ENCODE data around the gene NOX4.

- no peak for TF ChIP-seq CTCF (IDR thresholded peaks at IDR 0.05)
- no peak for TF ChIP-seq POLR2AphosphoS5 (IDR thresholded peaks at IDR 0.05)
These were observed 38.4 kb downstream of the NOX4 start for GRCh38 chr11:89452780-89453179.
